SU-DHL-6 (cell line): ENCODE measurements around the gene MITF.

Experiments used
- H2AFZ ChIP-seq: fragments of 200-600 bp; sonication (generic); 2 replicates; pipeline ENCODE4 v1.6.1; 2014; ENCODE audit warnings: low read depth, mild to moderate bottlenecking, moderate library complexity, mixed read lengths, antibody characterized with exemption, low read length; ENCODE audit not compliant: severe bottlenecking
- H3F3A ChIP-seq: fragments of 200-600 bp; shearing (Covaris generic); 2 replicates; pipeline ENCODE4 v1.6.0; 2016; ENCODE audit warnings: antibody characterized with exemption, mild to moderate bottlenecking; ENCODE audit not compliant: insufficient read depth
- H3K27ac ChIP-seq: fragments of 200-600 bp; sonication (generic); 2 replicates; pipeline ENCODE4 v1.5.1; 2016; ENCODE audit warnings: low read depth, mild to moderate bottlenecking, low read length, moderate library complexity, mixed read lengths
- H3K27me3 ChIP-seq: fragments of 200-600 bp; sonication (generic), shearing (Covaris generic); 2 replicates; pipeline ENCODE4 v1.6.0; 2014; ENCODE audit warnings: mild to moderate bottlenecking, low read length
- H3K36me3 ChIP-seq: fragments of 200-600 bp; sonication (generic); 2 replicates; pipeline ENCODE4 v1.6.1; 2014; ENCODE audit warnings: mild to moderate bottlenecking, low read length, mixed read lengths
- H3K4me2 ChIP-seq: fragments of 300-600, 200-600 bp; shearing (Covaris generic), sonication (generic); 2 replicates; pipeline ENCODE4 v1.6.0; 2014; ENCODE audit warnings: low read length, low read depth, mild to moderate bottlenecking; ENCODE audit not compliant: poor library complexity, severe bottlenecking
- H3K4me3 ChIP-seq: fragments of 200-600 bp; sonication (generic); 2 replicates; pipeline ENCODE4 v1.5.1; 2014; ENCODE audit warnings: antibody characterized with exemption, low read length, mild to moderate bottlenecking, mixed read lengths; ENCODE audit not compliant: insufficient read depth, poor library complexity, severe bottlenecking
- H3K79me2 ChIP-seq: fragments of 200-600 bp; sonication (generic); 2 replicates; pipeline ENCODE4 v1.6.1; 2014; ENCODE audit warnings: mild to moderate bottlenecking, low read length, moderate library complexity; ENCODE audit not compliant: insufficient read depth
- H3K9ac ChIP-seq: fragments of 200-600 bp; sonication (generic); 2 replicates; pipeline ENCODE4 v1.7.0; 2014; ENCODE audit warnings: mild to moderate bottlenecking, low read length
- H3K9me2 ChIP-seq: fragments of 200-600 bp; sonication (generic); replicated peaks from 2 replicates; pipeline ENCODE4 v1.6.1; 2014; ENCODE audit warnings: low read length; ENCODE audit not compliant: insufficient read depth
- H3K9me3 ChIP-seq: fragments of 200-600 bp; sonication (generic); 2 replicates; pipeline ENCODE4 v1.6.1; 2014; ENCODE audit warnings: low read length, mixed read lengths; ENCODE audit not compliant: insufficient read depth
- H4K20me1 ChIP-seq: fragments of 200-600 bp; sonication (generic); 2 replicates; pipeline ENCODE4 v1.6.1; 2014; ENCODE audit warnings: low read depth, mild to moderate bottlenecking, antibody characterized with exemption, low read length, moderate library complexity, mixed read lengths
- CTCF ChIP-seq: fragments of 200-600 bp; sonication (generic); IDR thresholded peaks from one replicate; pipeline ENCODE4 v1.5.1; 2017; ENCODE audit warnings: antibody characterized with exemption, mild to moderate bottlenecking, low read length, moderate library complexity; ENCODE audit not compliant: insufficient read depth, poor library complexity, severe bottlenecking
- EZH2phosphoT487 ChIP-seq: fragments of 200-600 bp; sonication (generic), shearing (Covaris generic); conservative IDR thresholded peaks from 2 replicates; pipeline ENCODE4 v1.6.1; 2018; ENCODE audit warnings: mild to moderate bottlenecking, antibody characterized with exemption, low read length, moderate library complexity, mixed read lengths

MITF gene

GRCh38 chr3:69823743-69824142 lies 84.5 kb downstream of the MITF start:
- Histone ChIP-seq H4K20me1 (no peaks in the 10 kb centered on the region), H3K79me2 (no peaks in the 10 kb centered on the region), H3K9me3 (no peaks in the 10 kb centered on the region), H3K9me2 (no peaks in the 10 kb centered on the region), H3K27ac (no peak overlapping the region), H3K27me3 (no peaks in the 10 kb centered on the region), H3K9ac (no peak overlapping the region), H2AFZ (no peak overlapping the region), H3K4me3 (no peak overlapping the region), H3F3A (no peaks in the 10 kb centered on the region), H3K4me2 (no peak overlapping the region), H3K36me3 (no peaks in the 10 kb centered on the region)
- no peak for TF ChIP-seq EZH2phosphoT487
- TF ChIP-seq CTCF: no peak

GRCh38 chr3:69825446-69825845 lies 86.2 kb downstream of the MITF start:
- Histone ChIP-seq H3K79me2 (no peaks in the 10 kb centered on the region), H3K4me3 (no peak overlapping the region), H3K9me3 (no peaks in the 10 kb centered on the region), H3K9me2 (no peaks in the 10 kb centered on the region), H3K27me3 (no peaks in the 10 kb centered on the region), H3K9ac (no peak overlapping the region), H3K4me2 (no peak overlapping the region), H3F3A (no peaks in the 10 kb centered on the region), H3K27ac (no peak overlapping the region), H4K20me1 (no peaks in the 10 kb centered on the region), H2AFZ (no peak overlapping the region), H3K36me3 (no peaks in the 10 kb centered on the region)
- TF ChIP-seq EZH2phosphoT487: no peak
- no peak for TF ChIP-seq CTCF

- H3K9me3 ChIP-seq: no peaks in the 10 kb centered on the region
- no peaks in the 10 kb centered on the region for H3K36me3 ChIP-seq
- H3K9me2 ChIP-seq: no peaks in the 10 kb centered on the region
- H3K9ac ChIP-seq: no peak overlapping the region
- H3K27me3 ChIP-seq: no peaks in the 10 kb centered on the region
- no peaks in the 10 kb centered on the region for H3K79me2 ChIP-seq
- H4K20me1 ChIP-seq: no peaks in the 10 kb centered on the region
- no peak overlapping the region for H3K4me3 ChIP-seq
- no peaks in the 10 kb centered on the region for H3F3A ChIP-seq
- no peak overlapping the region for H3K4me2 ChIP-seq
- no peak overlapping the region for H2AFZ ChIP-seq
- TF ChIP-seq CTCF: no peak
- no peak for TF ChIP-seq EZH2phosphoT487
- no peak overlapping the region for H3K27ac ChIP-seq
Observed at GRCh38 chr3:69827127-69827526, 87.9 kb downstream of the MITF start.

GRCh38 chr3:69828817-69829216 lies 89.6 kb downstream of the MITF start:
- Histone ChIP-seq H3K4me3 (no peak overlapping the region), H2AFZ (no peak overlapping the region), H3F3A (no peaks in the 10 kb centered on the region), H3K27ac (no peak overlapping the region), H3K4me2 (no peak overlapping the region), H3K27me3 (no peaks in the 10 kb centered on the region), H3K36me3 (no peaks in the 10 kb centered on the region), H3K79me2 (no peaks in the 10 kb centered on the region), H4K20me1 (no peaks in the 10 kb centered on the region), H3K9ac (no peak overlapping the region), H3K9me3 (no peaks in the 10 kb centered on the region), H3K9me2 (no peaks in the 10 kb centered on the region)
- TF ChIP-seq CTCF (no peak), EZH2phosphoT487 (no peak)
